GDM1 (cell line): ENCODE measurements around the gene CPXM2.

Source experiments
- DNase-seq: peaks from one replicate; lab custom pipeline; 2025; lab: John Stamatoyannopoulos, UW

CPXM2 gene

DNA sequence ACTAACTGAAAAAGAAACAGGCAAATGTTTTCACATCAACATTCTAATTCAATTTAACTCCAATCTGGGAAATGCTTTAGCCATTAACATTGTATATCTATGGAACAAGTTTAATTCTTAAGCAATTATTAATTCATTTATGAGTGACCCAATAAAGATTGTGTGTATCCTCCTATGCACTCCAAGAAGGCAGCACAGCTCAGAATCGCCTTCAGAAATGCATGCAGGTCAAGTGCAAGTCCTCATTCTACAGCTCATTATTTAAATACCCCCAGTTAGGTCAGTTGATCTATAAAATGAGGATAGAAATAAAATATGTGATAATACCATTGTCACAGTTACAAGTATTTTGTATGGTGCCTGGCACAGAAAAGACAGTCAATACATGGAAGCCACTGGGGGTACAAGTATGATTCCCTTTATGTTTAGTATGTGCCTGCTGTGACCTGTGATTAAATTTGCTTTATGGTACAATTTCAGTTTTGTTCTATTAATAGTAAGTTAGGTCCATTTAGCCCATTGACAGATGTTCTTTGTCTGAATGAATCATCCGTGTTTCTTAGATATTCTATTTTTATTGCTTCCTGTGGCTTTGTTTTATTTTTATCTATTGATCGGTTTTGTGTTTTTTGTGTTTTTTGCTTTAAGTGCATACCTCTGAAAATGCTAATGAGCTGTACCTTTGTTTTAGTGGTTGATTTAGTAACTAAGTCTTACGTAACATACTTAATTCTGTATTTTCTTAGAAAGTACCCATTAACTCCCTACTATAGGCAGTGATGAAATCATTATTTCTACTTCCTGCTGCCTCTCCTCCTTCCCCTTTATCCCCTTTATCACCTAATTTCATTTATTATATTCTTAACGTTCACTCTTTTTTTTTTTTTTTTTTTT, 42.8 kb downstream of the CPXM2 start:
- no peak for DNase-seq

DNA sequence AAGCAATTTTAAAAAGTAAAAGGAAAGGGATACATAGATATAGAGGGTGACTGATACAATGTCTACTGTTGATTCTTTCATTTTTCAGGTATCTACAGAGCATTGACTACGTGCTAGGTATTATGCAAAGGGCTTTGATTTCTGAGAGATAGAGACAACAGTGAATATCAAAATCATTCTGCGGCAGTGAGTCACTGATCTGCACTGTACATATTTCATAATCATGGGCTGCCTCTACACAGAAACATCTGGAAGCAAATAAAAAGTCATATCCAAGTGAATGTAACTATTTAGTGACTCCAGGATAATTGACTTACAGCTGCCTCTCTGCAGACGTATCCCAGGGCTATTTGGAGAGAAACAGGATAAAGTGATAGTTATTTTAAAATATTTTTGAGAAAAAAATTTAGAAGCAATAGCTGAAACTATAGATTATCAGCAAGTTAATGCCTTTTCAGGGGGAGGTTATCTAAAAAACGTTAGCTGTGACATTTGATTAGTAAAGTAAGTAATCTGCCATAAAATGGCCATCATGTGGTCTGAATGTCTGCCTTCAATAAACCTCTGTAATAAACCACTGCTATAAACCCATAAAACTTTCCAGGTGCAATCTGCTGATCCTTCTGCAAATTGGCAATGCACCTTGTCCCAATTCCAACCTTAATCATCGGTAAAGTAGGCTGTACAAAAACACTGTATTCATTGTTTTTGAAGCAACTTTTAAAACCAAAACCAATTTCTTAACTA, 43.7 kb downstream of the CPXM2 start:
- DNase-seq, result no peak

DNA sequence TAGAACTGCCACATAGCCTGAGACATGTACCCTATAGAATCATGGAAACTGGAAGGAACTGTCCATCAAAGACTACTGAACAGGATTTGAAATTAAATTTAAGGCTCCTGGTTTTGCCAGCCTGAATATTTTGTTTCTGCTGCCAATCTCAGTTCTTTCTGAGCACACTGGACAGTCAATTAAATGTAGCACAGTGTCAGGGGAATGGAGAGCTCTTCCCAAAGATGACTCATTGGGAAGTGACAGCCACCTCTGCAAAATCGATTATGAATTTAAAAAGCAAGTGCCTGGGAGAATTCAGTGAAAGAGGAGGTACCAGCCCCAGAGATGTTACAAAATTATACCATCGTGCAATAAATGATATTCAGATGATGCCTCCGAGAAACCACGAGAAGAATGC, 47.8 kb downstream of the CPXM2 start:
- DNase-seq, result no peak

DNA sequence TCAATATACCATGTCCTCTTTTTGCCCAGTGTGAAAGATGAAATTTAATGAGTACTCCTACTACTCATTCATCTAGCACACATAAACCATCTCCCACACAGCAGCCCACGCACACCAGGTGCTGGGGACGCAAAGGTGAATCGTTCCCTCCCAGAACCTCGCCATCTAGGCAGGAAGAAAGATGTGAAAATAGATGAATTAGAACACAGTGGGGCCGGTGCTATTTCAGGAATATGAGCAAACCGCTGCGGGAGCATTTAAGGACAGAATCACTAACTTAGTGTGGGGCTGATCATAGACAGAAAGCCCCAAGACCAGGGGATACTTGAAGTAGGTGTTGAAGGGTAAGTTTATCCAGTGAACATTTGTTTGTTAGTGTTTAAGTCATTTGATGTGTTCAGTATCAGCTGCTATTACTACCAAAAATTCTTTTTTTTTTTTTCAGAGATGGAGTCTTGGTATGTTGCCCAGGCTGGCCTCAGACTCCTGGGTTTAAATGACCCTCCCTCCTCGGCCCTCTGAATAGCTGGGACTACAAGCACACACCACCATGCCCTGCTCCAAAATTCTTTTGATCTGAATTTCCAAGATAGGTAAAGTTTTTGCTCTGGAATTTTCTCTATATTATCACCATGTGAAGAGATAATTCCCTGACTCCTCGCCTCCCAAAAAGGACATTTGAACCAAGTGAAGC, 48.8 kb downstream of the CPXM2 start:
- no peak for DNase-seq

DNA sequence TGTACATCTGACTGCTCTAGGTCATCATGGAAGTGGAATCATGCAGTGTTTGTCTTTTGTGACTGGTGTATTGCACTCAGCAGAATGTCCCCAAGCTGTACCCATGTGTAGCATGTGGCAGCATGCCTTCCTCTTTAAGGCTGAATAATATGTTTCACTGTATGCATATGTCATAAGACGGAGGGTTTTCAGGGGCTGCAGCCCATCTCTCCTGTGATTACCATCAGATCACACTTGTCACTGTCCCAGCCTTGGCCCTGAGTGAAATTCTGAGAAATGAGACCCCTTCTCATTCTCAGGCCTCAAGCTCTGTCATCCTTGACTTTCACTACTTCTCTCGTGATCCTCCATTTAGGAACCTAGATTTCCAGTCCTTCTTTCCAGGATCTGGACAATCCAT, 50.0 kb downstream of the CPXM2 start:
- DNase-seq, result no peak

DNA sequence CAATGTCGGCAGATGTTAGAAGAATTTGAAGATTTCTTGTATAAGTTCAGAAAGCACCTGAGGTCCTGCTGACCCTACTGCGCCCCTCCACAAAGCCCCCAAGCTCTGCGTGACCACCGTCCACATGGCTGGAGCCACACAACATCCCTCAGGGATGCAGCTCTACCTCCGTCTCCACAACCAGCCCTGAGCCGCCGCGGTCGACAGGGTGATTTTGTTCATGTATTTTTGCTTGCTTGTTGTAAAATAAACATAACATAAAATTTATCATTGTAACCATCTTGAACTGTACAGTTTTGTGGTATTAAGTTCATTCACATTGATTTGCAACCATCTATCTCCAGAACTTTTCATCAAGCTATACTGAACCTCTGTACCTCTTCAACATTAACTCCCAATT, 50.5 kb downstream of the CPXM2 start:
- no peak for DNase-seq

DNA sequence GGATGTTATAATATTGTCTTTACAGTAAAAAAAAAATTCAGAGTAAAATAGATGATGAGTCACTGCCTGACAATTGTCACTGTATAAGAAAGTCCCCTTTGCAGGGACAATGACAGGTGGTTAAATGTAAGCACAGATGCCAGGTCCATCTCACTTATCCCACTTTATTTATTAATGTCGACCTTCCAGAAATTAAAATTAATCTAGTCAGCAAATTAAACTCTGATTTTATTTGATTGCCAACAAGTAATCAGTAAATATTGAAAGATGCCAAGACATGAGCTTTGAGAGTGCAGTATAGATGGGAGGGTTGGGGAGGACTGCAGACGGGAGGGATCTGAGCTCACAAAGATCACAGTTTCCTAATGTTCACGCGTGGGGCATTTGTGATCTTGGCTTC, 50.9 kb downstream of the CPXM2 start:
- DNase-seq, result no peak

DNA sequence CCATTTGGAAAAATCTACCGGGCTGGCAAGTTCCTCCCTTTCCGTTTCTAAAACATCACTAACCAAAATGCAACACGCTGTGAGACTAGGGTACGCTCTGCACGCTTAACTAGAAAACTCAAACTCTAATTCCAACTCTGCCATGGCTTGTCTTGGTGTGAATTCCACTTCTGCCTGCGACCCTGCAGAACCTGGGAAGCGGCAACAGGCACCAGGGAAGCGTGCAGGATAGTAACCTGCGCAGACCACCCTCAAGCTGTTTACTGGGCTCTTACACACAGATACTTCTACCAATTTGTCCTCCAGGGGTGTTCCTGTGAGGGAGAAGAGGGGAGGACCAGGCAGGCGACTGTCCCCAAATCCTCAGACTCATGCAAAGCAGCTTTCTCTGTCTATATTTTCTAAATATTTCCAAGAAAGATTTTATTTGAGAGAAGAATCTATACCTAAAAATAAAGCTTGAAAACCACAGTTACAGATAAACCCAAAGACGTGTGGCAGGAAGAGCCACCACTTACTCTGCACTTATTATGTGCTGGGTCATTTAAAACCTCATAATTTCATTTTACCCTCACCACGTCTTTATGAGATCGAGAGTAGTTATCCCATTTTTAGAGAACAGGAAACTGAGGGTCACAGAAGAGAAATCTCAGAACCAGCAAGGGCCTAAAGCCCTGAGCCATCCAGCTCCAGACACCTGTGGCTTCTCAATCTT, 52.9 kb downstream of the CPXM2 start:
- DNase-seq, result no peak

DNA sequence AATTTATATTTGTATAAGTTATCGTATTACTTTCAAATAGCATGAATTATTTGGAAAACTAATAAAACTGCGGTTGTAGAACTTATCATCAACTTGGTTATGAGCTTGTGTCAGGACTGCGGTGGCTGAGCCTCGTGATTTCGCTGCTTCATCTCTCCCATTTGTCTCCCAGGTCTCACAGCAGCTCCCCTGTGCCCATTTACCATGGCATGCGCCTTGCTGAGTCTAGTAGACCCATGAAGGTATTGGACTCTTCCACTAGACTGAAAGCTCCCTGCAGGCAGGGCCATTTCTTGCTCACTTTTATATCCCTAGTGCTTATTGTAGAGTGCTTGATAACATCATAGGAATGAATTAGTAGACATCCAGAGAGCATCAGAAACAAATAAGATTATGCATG, 53.9 kb downstream of the CPXM2 start:
- DNase-seq, result no peak

DNA sequence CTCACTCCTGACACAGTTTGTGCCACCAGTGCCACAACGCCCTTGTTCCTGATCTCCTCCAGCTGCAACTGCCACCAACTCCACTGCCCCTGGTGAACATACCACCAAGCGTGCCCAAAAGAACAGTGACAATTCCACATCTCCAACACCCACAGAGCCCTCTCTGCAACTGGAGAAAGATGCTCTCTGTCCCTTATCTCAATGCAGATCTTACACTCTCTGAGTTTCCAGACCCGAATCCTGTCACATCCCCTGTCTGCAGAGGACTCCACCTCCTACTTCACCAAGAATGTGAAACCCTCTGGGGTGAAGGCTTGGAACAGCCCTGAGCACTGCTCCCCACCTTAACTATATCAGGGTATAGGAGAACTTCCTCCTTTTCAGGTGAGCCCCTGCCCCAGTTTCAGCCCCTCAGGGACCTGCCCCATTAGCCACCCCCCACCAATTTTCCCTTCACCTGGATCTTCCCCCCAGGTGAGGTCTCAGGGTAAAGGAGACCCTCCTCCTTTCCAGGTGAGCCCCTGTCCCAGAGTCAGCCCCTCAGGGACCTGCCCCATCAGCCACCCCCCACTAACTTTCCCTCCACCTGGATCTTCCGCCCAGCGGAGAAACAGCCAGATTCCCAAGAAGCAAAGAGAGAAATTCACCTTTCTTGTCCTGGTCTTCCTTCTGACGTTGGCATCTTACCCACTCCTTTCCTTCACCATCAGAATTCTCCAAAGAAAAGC, 55.0 kb downstream of the CPXM2 start:
- no peak for DNase-seq

DNA sequence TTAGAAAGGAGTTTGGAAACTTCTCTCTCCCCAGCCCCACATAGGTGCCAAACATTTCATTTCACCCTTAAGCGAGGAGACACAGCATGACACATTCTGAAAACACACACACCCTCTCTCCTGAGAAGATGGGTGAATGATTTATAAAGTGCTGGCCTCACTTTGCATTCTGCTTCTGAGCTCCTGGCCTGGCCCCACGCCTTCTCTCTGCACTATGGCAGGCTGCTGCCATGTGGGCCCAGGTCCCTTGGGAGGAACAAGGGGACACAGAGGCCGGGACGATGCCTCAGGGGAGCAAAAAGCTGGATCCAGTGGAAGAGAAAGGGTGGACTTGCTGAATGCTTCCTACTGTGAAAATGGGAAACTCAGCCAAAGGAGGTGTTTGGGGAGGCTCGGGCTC, 56.0 kb downstream of the CPXM2 start:
- no peak for DNase-seq

DNA sequence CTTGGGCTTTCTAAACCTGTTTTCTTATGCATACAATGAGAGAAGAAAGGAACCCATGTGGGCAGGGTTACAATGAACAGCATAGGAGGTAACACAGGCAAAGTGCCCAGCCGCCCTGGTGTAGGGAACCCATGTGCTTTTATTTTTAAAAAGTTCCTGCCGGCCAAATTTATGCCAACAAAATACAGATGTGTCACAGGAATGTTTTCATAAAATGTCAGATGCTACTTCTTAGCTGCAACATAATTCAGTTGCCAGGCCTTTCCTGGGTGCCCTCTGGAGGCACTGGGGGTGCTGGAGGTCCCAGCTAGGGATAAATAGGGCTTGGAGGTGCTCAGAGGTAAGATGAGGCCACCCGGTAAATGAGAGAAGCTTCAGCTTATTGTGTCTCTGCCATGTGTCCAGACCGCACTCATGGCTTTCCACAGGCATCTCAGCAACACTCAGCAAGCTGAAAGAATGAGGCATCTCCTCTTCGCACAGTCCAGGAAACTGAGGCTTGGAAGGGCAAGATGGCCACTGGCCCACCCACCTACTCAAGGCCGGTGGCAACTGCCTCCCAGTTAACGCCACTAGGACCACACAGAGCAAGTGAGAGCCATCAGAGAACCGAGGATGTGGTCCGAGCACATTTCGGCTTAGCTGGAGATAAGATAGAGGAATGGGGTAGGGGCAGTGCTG, 58.3 kb downstream of the CPXM2 start:
- no peak for DNase-seq

DNA sequence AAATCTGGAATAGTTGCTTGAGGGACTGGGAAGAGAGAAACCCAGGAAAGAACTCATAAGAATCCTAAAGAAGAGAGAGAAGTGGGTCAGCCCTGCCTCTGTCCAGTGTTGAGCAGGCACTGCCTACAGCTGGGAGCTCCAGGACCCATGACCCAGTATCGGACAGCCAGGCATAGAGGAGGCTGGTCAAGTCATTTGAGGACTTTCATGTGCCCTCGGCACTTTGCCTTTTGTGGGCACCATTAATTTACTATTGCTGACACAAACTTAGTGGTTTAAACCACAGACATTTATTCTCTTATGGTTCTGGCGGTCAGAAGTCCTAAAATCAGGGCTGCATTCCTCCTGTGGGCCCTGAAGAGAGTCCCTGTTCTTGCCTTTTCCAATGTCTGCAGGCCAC, 60.3 kb downstream of the CPXM2 start:
- DNase-seq, result no peak

DNA sequence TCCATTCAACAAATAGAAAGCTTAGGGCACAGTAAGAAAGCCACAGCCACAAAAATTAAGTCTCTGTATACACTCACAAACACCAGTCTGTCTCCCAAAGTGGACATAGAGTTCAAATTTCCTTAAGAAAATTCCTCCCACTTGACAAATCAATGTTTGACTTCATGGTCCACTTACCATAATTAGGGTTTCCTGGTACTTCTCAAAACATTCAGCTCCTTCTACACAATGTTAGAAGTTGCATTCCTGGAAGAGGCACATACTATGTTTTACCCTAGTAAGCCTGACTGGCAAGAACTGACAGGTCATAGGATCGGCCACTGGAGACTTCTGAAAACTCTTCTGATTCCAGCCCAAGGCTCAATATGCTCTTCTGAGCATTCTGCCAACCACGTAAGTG, 70.5 kb downstream of the CPXM2 start:
- no peak for DNase-seq

DNA sequence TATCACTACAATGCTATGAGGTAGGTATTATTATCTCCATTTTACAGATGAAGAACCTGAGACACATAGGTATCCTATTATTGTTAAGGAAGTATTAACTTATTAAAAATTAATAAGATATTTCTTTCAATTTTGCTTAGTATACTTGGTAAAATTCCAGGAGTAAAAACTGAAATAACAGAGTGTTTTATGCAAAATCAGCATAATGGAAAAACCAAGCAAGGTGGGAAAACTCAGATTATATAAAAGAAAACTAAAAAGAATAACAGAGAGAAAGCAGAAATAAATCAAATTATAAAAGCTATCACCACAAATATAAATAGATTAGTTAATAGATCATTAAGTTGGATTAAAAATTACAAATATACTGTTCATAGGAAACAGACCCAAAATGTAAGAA, 82.0 kb downstream of the CPXM2 start:
- no peak for DNase-seq

DNA sequence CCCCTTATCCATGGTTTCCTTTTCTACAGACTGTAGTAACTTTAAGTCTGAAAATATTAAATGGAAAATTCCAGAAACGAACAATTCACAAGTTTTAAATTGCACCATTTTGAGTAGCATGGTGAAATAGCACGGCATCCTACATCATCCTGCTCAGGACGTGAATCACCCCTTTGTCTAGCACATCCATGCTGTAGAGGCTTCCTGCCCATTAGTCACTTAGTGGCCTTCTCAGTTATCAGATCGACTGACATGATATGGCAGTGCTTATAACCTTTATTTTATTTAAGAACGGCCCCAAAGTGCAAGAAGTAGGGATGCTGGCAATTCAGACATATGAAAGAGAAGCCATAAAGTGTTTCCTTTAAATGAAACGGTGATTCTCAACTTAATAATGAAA, 82.7 kb downstream of the CPXM2 start:
- no peak for DNase-seq

DNA sequence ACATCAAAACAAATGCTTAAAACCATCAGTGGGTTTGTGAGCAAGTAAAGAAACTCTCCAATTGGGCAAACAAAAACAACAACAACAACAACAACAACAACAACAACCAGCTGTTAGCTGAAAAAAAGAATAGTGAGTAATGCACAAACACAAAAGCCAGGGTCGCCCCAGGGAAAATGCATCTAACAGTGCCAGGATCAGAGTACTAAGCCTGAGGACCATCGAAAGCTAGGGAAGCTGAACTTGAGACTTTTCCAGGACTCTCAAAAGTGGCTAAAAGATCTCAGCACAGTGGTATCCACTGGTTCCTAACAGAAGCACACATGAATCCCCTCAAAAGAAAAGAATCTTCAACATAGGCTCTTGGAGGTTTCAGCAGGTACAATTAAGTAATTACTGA, 83.3 kb downstream of the CPXM2 start:
- DNase-seq, result no peak

DNA sequence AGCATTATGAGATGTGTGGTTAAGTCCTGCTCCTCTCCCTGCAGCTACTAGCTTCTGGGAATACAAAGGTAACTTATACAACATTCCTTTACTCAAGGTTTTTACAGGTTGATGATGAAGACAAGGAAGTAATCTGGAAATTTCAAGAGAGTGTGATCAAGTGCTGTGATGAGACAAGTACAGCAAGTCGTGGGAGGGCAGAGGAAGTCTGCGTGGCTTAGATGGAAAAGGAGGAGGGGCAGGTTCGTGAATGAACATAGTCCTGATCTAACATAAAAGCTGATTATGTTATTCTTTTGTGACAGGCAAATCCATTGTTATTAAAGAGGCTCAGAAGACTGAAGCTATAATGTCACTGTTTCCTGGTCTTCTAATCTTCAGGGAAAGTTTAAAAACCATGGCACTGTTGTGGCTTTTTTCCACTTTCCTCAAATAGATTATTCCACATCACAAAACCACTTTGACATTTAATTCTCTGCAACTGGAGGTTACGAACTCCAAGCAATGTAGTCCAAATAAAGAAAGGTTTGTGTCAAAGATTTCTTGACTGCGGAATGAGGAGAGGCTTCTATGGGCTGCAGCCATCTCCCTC, 84.1 kb downstream of the CPXM2 start:
- DNase-seq, result no peak

DNA sequence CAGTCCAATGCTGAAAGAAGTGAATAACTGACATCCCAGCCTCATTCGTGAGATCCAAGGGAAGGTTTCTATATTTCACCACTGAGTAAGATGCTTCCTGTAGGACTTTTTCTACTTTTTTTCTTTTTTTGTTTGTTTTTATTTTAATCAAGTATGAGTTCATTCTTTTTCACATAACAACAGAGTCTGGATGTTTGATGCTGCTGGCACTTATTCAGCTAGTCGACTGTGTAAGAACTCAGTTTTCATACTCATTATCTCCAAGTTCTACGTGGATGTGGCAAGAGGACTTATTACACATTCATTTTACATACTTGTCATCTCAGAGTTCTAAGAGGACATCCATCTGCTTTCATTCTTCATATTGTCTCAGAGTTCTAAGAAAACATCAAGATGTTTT, 86.9 kb downstream of the CPXM2 start:
- no peak for DNase-seq

DNA sequence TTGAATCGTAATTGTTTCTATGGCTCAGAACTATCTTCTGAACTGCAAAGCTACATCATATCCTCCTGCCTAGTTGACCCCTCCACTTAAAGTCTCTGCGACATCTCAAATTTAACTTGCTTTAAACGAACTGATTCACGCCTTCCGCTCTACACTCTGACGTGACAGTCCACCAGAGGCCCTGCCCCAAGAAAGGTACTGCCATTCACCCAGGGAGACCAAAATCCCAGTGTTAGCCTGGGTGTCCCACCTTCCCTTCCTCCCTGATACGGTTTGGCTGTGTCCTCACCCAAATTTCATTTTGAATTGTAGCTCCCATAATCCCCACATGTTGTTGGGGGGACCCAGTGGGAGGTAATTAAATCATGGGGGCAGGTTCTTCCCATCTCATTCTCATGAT, 90.8 kb downstream of the CPXM2 start:
- DNase-seq, result no peak

DNA sequence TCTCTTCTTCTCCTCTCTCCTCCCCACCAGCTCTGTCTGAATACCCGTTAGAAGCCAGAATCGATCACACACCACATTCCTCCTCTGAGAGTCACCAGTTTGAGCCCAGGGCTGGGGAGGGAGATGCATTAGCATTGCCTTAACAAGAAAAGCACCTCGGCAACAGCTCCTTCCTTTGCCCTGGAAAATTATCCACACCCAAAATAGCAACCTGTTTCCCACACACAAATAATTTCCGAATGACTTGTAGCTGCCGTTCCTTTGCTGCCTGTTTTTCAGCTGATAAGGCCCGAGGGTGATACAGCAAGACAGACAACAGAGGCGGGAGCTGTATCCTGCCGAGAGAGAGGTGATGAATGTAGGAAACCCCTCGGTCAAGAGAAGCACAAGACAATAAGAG, 91.3 kb downstream of the CPXM2 start:
- no peak for DNase-seq
